ENCODE data around the gene CD53.

- TF ChIP-seq CTCF (conservative IDR thresholded peaks at IDR 0.05; ENCODE audit: low read length) (no peak), EZH2phosphoT487 (IDR thresholded peaks at IDR 0.05; ENCODE audit: borderline replicate concordance, low read depth, low read length) (no peak)
These were observed 6.0 kb downstream of the CD53 start for GRCh38 chr1:110878993-110879392.
